ENCODE results near the gene HSCB. TPM values are rescaled to one million over a fixed set of nuclear protein-coding genes. Genes with fewer than 3 reads are reported as not detected.
A peak's percentile ranks its signal among the peaks of the same experiment; 100 is the strongest.

The HSCB gene
- total RNA-seq, 1 experiment from 2014 or later = 21.2 TPM

- Histone ChIP-seq H3K79me2 (ENCODE audit: insufficient read depth, low read length) (no peaks in the 10 kb centered on the region), H3K27ac (ENCODE audit: insufficient read length, low read depth, low read length) (no peak overlapping the region), H2BK120ac (ENCODE audit: low read depth, low read length, poor library complexity, severe bottlenecking) (no peak overlapping the region), H3K23me2 (ENCODE audit: insufficient read length, low read depth, low read length, poor library complexity, severe bottlenecking) (no peaks in the 10 kb centered on the region), H4K20me1 (ENCODE audit: control insufficient read depth, insufficient read depth, insufficient read length) (no peaks in the 10 kb centered on the region), H4K91ac (ENCODE audit: insufficient read length, low read depth, low read length) (no peak overlapping the region), H2AFZ (ENCODE audit: low read length) (no peak overlapping the region), H3K4me2 (ENCODE audit: insufficient read depth, insufficient read length, low read length) (no peak overlapping the region), H4K5ac (ENCODE audit: insufficient read length, low read depth, low read length) (no peak overlapping the region), H3K4ac (ENCODE audit: low read depth, low read length) (no peak overlapping the region), H4K8ac (replicated peaks; ENCODE audit: insufficient read length, low read depth, low read length) (no peak overlapping the region), H3T11ph (ENCODE audit: low read length) (no peak overlapping the region), H3K23ac (ENCODE audit: insufficient read length, low read depth, low read length) (no peak overlapping the region), H3K4me1 (ENCODE audit: insufficient read depth, low read length) (no peaks in the 10 kb centered on the region; the same call in 1 of the 2 replicates), H2BK12ac (ENCODE audit: insufficient read length, low read depth, low read length) (no peak overlapping the region), H3K18ac (ENCODE audit: insufficient read length, low read depth, low read length) (no peak overlapping the region), H2BK5ac (ENCODE audit: insufficient read length, low read length) (no peak overlapping the region), H3K9me3 (ENCODE audit: control insufficient read depth, low read depth, low read length) (no peaks in the 10 kb centered on the region), H3K14ac (ENCODE audit: insufficient read depth, low read length) (no peak overlapping the region), H3K56ac (ENCODE audit: insufficient read length, low read depth, low read length) (no peak overlapping the region), H3K9ac (ENCODE audit: extremely low read depth, insufficient read length, low read length) (no peak overlapping the region), H2AK5ac (ENCODE audit: insufficient read length, low read length) (no peak overlapping the region), H3K27me3 (ENCODE audit: insufficient read depth, low read length) (no peaks in the 10 kb centered on the region), H2BK20ac (ENCODE audit: low read depth, low read length, poor library complexity, severe bottlenecking) (no peak overlapping the region), H2BK15ac (ENCODE audit: low read depth, low read length) (no peak overlapping the region), H3K79me1 (ENCODE audit: insufficient read depth, low read depth, low read length, poor library complexity, severe bottlenecking) (no peaks in the 10 kb centered on the region)
- Mint-ChIP-seq H3K27ac (peak overlapping the region in 1 of 3 experiments; percentile 55; a peak in 1 of 7 replicates), H3K4me3 (no peak overlapping the region), H3K4me1 (peaks cover 10 to 13% of the 10 kb centered on the region in 2 experiments), H3K36me3 (ENCODE audit: insufficient read depth in 1 of 3, low read depth in 3 of 3) (peaks cover 6 to 7% (median 6%) of the 10 kb centered on the region in 3 experiments; a peak in 5 of 7 replicates), H3K9me3 (peaks cover 1 to 9% of the 10 kb centered on the region in 2 experiments; a peak in 4 of 5 replicates), H3K27me3 (ENCODE audit: low read depth) (no peaks in the 10 kb centered on the region)
- no peak for TF ChIP-seq CTCF (conservative IDR thresholded peaks at IDR 0.05)
- WGBS (ENCODE audit: extremely low coverage, insufficient read length, low lambda C conversion rate) = no CpG with 5 or more reads among the region's 6 CpGs
- DNase-seq = no peak
Measured at GRCh38 chr22:28768701-28769393, 27.0 kb downstream of the HSCB start.
